Glutamatergic neuron (in vitro differentiated cells): ENCODE measurements around the gene VSIG2. TPM values are rescaled to one million over a fixed set of nuclear protein-coding genes. Genes with fewer than 3 reads are reported as not detected.

Experiments used
- DNase-seq: peaks from one replicate; pipeline ENCODE4 v3.0.0; 2022
- H3K27ac Mint-ChIP-seq: one replicate; pipeline ENCODE4 v1.8.0; 2020; ENCODE audit warnings: mild to moderate bottlenecking, mixed read lengths, inconsistent platforms; ENCODE audit not compliant: unreplicated experiment
- H3K27me3 Mint-ChIP-seq: one replicate; pipeline ENCODE4 v1.8.0; 2020; ENCODE audit warnings: mild to moderate bottlenecking, moderate library complexity, mixed read lengths, inconsistent platforms; ENCODE audit not compliant: unreplicated experiment
- H3K36me3 Mint-ChIP-seq: one replicate; pipeline ENCODE4 v1.8.0; 2020; ENCODE audit warnings: mild to moderate bottlenecking, mixed read lengths, inconsistent platforms; ENCODE audit not compliant: unreplicated experiment
- H3K4me1 Mint-ChIP-seq: one replicate; pipeline ENCODE4 v1.8.0; 2020; ENCODE audit warnings: mild to moderate bottlenecking, low read depth, mixed read lengths, inconsistent platforms; ENCODE audit not compliant: unreplicated experiment
- H3K4me3 Mint-ChIP-seq: one replicate; pipeline ENCODE4 v1.8.0; 2020; ENCODE audit warnings: mild to moderate bottlenecking, mixed read lengths, inconsistent platforms; ENCODE audit not compliant: unreplicated experiment
- H3K9me3 Mint-ChIP-seq: one replicate; pipeline ENCODE4 v1.8.0; 2020; ENCODE audit warnings: mild to moderate bottlenecking, moderate library complexity, mixed read lengths, inconsistent platforms; ENCODE audit not compliant: unreplicated experiment
- total RNA-seq: library from RNA; stranded (reverse); fragmentation: NEBNext Ultra II Directional; extraction: Animal tissue kit (Norgen Biotek cat#: 25700); gene quantifications from one replicate; pipeline ENCODE4 v1.2.1, GENCODE V29; 2021; ENCODE audit not compliant: unreplicated experiment
- TF ChIP-seq, protein P1 (sequence below): fragments of 200-600 bp; sonication (generic); IDR thresholded peaks from one replicate; pipeline ENCODE4 v1.5.0; 2021; ENCODE audit not compliant: partially characterized antibody, unreplicated experiment

Gene VSIG2
- total RNA-seq, 1 donor from 2014 or later = not detected

DNA sequence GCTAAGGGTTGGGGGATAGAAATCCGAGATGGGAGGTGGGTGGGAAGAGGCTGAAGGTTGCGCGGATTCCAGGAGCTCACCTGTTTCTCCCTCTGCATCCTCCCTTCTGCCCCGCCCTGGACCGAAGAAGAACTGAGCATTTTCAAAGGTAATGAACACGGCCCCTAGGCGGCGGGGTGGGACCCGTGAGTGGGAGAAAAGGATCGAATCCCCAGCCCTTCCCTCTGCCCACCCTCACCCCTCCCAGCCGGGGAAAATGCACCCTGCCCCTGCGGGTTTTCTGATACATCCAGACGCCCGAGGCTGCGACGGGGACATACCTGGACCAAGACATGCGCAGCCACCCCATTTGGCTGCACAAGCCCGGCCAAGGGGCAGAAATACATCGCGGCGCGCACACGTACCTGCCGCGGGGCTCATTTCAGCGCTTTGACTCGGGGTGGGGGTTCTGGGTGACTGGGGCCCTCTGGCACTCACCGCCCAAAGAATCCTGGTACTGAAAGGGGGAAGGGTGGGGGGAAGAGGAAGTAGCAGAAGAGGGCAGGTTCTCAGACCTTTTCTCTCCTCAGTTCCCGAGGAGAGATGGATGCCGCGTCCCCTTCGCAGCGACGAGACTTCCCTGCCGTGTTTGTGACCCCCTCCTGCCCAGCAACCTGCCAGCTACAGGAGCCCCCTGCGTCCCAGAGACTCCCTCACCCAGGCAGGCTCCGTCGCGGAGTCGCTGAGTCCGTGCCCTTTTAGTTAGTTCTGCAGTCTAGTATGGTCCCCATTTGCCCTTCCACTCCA, 6.0 kb downstream of the VSIG2 start:
- Mint-ChIP-seq H3K27me3 (peaks cover 50% of the 10 kb centered on the region), H3K4me1 (peaks cover 14% of the 10 kb centered on the region), H3K36me3 (no peaks in the 10 kb centered on the region), H3K27ac (no peak overlapping the region), H3K4me3 (peak overlapping the region; percentile 83), H3K9me3 (peaks cover 7% of the 10 kb centered on the region)
- peak; percentile 40 for DNase-seq
- TF ChIP-seq, protein P1, sequence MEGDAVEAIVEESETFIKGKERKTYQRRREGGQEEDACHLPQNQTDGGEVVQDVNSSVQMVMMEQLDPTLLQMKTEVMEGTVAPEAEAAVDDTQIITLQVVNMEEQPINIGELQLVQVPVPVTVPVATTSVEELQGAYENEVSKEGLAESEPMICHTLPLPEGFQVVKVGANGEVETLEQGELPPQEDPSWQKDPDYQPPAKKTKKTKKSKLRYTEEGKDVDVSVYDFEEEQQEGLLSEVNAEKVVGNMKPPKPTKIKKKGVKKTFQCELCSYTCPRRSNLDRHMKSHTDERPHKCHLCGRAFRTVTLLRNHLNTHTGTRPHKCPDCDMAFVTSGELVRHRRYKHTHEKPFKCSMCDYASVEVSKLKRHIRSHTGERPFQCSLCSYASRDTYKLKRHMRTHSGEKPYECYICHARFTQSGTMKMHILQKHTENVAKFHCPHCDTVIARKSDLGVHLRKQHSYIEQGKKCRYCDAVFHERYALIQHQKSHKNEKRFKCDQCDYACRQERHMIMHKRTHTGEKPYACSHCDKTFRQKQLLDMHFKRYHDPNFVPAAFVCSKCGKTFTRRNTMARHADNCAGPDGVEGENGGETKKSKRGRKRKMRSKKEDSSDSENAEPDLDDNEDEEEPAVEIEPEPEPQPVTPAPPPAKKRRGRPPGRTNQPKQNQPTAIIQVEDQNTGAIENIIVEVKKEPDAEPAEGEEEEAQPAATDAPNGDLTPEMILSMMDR = no peak

DNA sequence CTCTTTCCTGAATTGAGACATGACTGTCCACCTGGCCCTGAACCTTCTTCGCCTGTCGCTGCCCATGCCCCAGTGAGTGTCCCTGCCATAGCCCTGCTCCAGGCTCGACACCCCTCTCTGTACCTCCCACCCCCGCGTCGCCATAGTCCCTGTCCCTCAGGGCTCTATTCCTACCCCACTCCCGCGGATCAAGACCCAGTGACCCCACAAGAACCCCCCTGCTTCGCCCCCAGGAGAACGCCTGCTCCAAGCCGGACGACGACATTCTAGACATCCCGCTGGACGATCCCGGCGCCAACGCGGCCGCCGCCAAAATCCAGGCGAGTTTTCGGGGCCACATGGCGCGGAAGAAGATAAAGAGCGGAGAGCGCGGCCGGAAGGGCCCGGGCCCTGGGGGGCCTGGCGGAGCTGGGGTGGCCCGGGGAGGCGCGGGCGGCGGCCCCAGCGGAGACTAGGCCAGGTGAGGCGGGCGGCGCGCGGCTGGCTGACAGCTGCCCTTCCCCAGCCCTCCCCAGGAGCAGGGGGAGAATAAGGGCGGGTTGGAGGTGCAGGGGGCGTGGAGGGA, 6.7 kb downstream of the VSIG2 start:
- Mint-ChIP-seq H3K4me3 (peak overlapping the region; percentile 72), H3K4me1 (peaks cover 17% of the 10 kb centered on the region), H3K27ac (no peak overlapping the region), H3K9me3 (peaks cover 7% of the 10 kb centered on the region), H3K36me3 (no peaks in the 10 kb centered on the region), H3K27me3 (peaks cover 53% of the 10 kb centered on the region)
- TF ChIP-seq, protein P1 = no peak
- DNase-seq = no peak

DNA sequence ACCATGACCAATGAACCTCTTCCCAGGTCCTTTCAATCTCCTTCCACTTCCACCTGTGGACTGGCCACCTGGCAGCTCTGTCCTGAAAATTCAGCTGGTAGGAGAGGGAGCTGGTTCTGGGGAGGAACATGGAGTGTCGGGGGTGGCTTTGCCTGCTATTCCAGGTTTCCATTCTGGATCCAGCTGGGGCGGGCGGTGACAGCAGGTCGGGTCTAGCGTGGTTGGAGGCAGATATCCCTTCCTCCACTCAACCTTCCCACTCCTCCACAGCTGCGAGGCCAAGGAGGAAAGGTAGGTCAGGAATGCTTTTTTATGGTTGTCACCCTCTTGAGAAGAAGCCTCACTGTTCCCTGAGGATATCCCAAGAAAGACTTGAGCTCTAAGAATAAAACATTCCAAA, 9.0 kb downstream of the VSIG2 start:
- Mint-ChIP-seq H3K27ac (no peak overlapping the region), H3K9me3 (peaks cover 11% of the 10 kb centered on the region), H3K4me1 (peaks cover 25% of the 10 kb centered on the region), H3K27me3 (peaks cover 51% of the 10 kb centered on the region), H3K4me3 (no peak overlapping the region), H3K36me3 (no peaks in the 10 kb centered on the region)
- no peak for DNase-seq
- TF ChIP-seq, protein P1 = no peak

DNA sequence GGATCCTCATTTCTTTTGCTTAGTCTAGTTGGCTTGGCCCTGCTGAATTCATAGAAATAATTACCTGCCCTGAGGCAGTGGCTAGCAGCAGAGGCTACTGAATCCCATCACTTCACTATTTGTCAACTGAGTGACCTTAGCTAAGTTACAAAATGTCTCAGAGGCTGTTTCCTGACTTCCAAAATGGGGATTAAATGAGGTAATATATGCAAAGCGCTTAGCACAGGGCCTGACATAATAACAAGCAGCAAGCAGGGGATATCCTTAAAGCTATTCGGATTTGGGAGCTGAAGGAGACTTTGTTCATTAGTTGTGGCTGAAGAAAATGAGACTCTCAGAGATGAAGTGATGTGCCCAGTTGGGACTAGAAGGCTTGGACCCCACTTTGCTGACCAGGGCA, 9.5 kb downstream of the VSIG2 start:
- TF ChIP-seq, protein P1 = no peak
- Mint-ChIP-seq H3K27me3 (peaks cover 46% of the 10 kb centered on the region), H3K4me3 (no peak overlapping the region), H3K4me1 (peaks cover 30% of the 10 kb centered on the region), H3K36me3 (no peaks in the 10 kb centered on the region), H3K27ac (no peak overlapping the region), H3K9me3 (peaks cover 11% of the 10 kb centered on the region)
- DNase-seq = no peak

DNA sequence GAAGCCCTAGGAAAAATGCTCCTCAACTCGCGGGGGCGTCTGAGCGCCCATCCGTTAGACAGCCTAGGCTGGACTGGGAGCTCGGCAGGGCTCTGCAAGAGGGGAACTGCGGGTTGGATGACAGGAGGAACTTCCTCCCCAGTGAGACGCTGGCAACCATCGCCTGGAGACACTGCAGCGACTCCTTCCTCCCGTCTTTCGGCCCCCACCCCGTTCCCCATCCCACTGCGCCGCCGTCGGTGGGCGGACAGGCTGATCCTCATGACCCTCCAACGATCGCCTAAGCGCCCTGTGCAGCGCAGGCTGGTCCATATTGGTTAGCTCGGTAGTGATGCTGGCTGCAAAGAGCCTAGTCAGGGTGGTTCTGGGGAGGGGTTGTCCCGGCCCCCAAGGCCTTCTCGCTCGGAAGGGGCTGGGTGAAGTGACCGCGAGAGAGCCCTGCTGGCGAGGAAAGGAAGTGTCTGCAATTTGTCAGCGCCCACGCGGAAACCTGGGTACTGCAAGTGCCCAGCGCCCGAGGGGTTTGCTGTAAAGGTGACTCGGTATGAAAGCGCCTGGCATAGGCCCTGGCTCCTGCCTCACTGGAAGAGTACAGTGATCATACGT, 11.7 kb downstream of the VSIG2 start:
- H3K27ac Mint-ChIP-seq = no peak overlapping the region
- no peak for DNase-seq
- H3K36me3 Mint-ChIP-seq = no peaks in the 10 kb centered on the region
- H3K4me1 Mint-ChIP-seq = peaks cover 36% of the 10 kb centered on the region
- H3K4me3 Mint-ChIP-seq = peak overlapping the region; percentile 81
- TF ChIP-seq, protein P1 = peak; percentile 74
- H3K27me3 Mint-ChIP-seq = peaks cover 38% of the 10 kb centered on the region
- peaks cover 16% of the 10 kb centered on the region for H3K9me3 Mint-ChIP-seq
